Measurements from ENCODE around the gene KLK2.

Gene KLK2

GRCh38 chr19:50922317-50922853, 49.1 kb downstream of the KLK2 start:
- no peaks in the 10 kb centered on the region for H3K9me3 ChIP-seq
- no peaks in the 10 kb centered on the region for H3K36me3 ChIP-seq
- H3K4me3 ChIP-seq (ENCODE audit: low read depth, low read length), result no peak overlapping the region
- no peaks in the 10 kb centered on the region; the same call in 1 of the 2 replicates for H3K4me1 ChIP-seq
- DNase-seq, result peak; percentile 86
- peak; percentile 87 for TF ChIP-seq CTCF (IDR thresholded peaks at IDR 0.05; ENCODE audit: low read depth, low read length)
- H3K27me3 ChIP-seq, result no peaks in the 10 kb centered on the region

- Histone ChIP-seq H3K9me3 (no peaks in the 10 kb centered on the region), H3K4me1 (no peaks in the 10 kb centered on the region; the same call in 1 of the 2 replicates), H3K4me3 (ENCODE audit: low read depth, low read length) (no peak overlapping the region), H3K27me3 (peaks cover 4% of the 10 kb centered on the region), H3K36me3 (no peaks in the 10 kb centered on the region)
- no peak for DNase-seq
- no peak for TF ChIP-seq CTCF (IDR thresholded peaks at IDR 0.05; ENCODE audit: low read depth, low read length)
Measured at GRCh38 chr19:50924586-50924985, 51.3 kb downstream of the KLK2 start.

GRCh38 chr19:50925734-50926133, 52.5 kb downstream of the KLK2 start:
- TF ChIP-seq CTCF (IDR thresholded peaks at IDR 0.05; ENCODE audit: low read depth, low read length), result no peak
- no peaks in the 10 kb centered on the region for H3K36me3 ChIP-seq
- H3K9me3 ChIP-seq, result no peaks in the 10 kb centered on the region
- DNase-seq, result no peak
- no peak overlapping the region for H3K4me3 ChIP-seq (ENCODE audit: low read depth, low read length)
- peaks cover 4% of the 10 kb centered on the region for H3K27me3 ChIP-seq
- H3K4me1 ChIP-seq, result no peaks in the 10 kb centered on the region; the same call in 1 of the 2 replicates

- no peak for TF ChIP-seq CTCF (IDR thresholded peaks at IDR 0.05; ENCODE audit: low read depth, low read length)
- H3K9me3 ChIP-seq, result no peaks in the 10 kb centered on the region
- no peak overlapping the region for H3K4me3 ChIP-seq (ENCODE audit: low read depth, low read length)
Measured at GRCh38 chr19:50926144-50926543, 52.9 kb downstream of the KLK2 start.

GRCh38 chr19:50928831-50929230, 55.6 kb downstream of the KLK2 start:
- Histone ChIP-seq H3K9me3 (no peaks in the 10 kb centered on the region), H3K4me3 (ENCODE audit: low read depth, low read length) (no peak overlapping the region), H3K4me1 (no peaks in the 10 kb centered on the region), H3K27me3 (peaks cover 9% of the 10 kb centered on the region), H3K36me3 (no peaks in the 10 kb centered on the region)
- no peak for TF ChIP-seq CTCF (IDR thresholded peaks at IDR 0.05; ENCODE audit: low read depth, low read length)
- no peak for DNase-seq

More at GRCh38 chr19:50926144-50926543, 52.9 kb downstream of the KLK2 start:
- Histone ChIP-seq H3K36me3 (no peaks in the 10 kb centered on the region), H3K27me3 (peaks cover 4% of the 10 kb centered on the region), H3K4me1 (no peaks in the 10 kb centered on the region; the same call in 1 of the 2 replicates)
- no peak for DNase-seq

Data from BE2C (cell line).